Thyroid gland (tissue), 4 donors: ENCODE data around the gene CSNK2A1. TPM values are rescaled to one million over a fixed set of nuclear protein-coding genes. Genes with fewer than 3 reads are reported as not detected.
A peak's percentile ranks its signal among the peaks of the same experiment; 100 is the strongest.

Experiments
- DNase-seq, 2 donors: peaks; one replicate each; pipeline ENCODE4 v3.0.0-alpha.2; 2019
- H3K27ac ChIP-seq, 3 donors: fragments of 200-600 bp; sonication (generic); 1 replicate in 2 of 3; 2 replicates in 1 of 3; pipeline ENCODE4 v1.5.1; 2016 to 2019; ENCODE audit warnings: mild to moderate bottlenecking in 1 of 3, moderate library complexity in 1 of 3
- H3K27me3 ChIP-seq: fragments of 200-600 bp; sonication (generic); one replicate; pipeline ENCODE4 v1.5.1; 2019
- H3K36me3 ChIP-seq, 2 donors: fragments of 200-600 bp; sonication (generic); one replicate each; pipeline ENCODE4 v1.5.1; 2016 to 2019
- H3K4me1 ChIP-seq, 2 donors: fragments of 200-600 bp; sonication (generic); one replicate each; pipeline ENCODE4 v1.5.1; 2017 to 2019
- H3K4me3 ChIP-seq, 3 donors: fragments of 200-600 bp; sonication (generic); replicated peaks in 1 of 3; 1 replicate in 2 of 3; 2 replicates in 1 of 3; pipeline ENCODE4 v1.5.1; 2016; ENCODE audit warnings: mild to moderate bottlenecking in 1 of 3
- H3K9me3 ChIP-seq: fragments of 200-600 bp; sonication (generic); one replicate; pipeline ENCODE4 v1.5.1; 2017
- POLR2A ChIP-seq, 2 donors: fragments of 450-650 bp; IDR thresholded peaks; one replicate each; pipeline ENCODE4 v1.6.1; 2017; ENCODE audit warnings: antibody characterized with exemption in 2 of 2, mild to moderate bottlenecking in 2 of 2, moderate library complexity in 1 of 2
- WGBS, 2 donors: methylation state at CpG; one replicate each; pipeline ENCODE4 v1.1.5; 2017; 5-methylcytosine and 5-hydroxymethylcytosine counted together
- intact Hi-C: fragments of 100-400 bp; cut with DNase I; formaldehyde crosslinking; loops from one replicate; pipeline ENCODE4 v1.15.1; 2023
- total RNA-seq, 4 donors: library from RNA; depleted of rRNA; stranded (reverse); fragments of >200 nt; gene quantifications; one replicate each; pipeline ENCODE4 v1.2.3, GENCODE V29; 2016
- TF ChIP-seq, protein P1 (sequence below), 6 experiments: fragments of 200-600 bp in 3 of 6; fragments of 450-650 bp in 3 of 6; sonication (generic) in 3 of 6; IDR thresholded peaks; one replicate each; pipeline ENCODE4 v1.5.1; 2016 to 2019; ENCODE audit warnings: antibody characterized with exemption in 6 of 6, mild to moderate bottlenecking in 2 of 6, inconsistent platforms in 1 of 6, moderate library complexity in 1 of 6

Gene CSNK2A1
- total RNA-seq, 4 donors from 2014 or later = 88.0 to 153 (median 105) TPM

DNA sequence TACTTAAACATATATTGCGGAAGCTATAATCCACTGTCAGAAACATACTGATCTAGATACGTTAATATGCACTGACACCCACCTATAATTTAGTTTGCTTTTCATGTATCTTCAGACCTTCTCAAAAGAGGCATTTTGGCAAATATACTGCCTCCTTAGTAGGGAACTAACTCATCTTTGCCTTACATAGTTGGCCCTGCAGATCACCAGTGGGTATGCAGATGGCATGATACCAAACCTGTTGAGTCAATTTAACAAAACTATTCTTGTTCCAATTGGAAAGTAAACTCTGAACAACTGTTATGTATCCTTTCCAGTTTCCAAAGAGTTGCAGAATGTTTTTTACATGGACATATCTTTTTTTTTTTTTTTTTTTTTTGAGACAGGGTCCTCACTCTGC, 45.6 kb downstream of the CSNK2A1 start:
- Histone ChIP-seq H3K36me3 (peaks cover 30 to 34% of the 10 kb centered on the region in 2 donors), H3K9me3 (no peaks in the 10 kb centered on the region), H3K27me3 (no peaks in the 10 kb centered on the region), H3K4me1 (no peaks in the 10 kb centered on the region), H3K4me3 (no peak overlapping the region), H3K27ac (no peak overlapping the region)
- WGBS, 2 donors = 99 to 100% methylated on average over 2 of the region's 2 CpGs
- DNase-seq = no peak
- intact Hi-C loops = no loop called here
- TF ChIP-seq, protein P1, sequence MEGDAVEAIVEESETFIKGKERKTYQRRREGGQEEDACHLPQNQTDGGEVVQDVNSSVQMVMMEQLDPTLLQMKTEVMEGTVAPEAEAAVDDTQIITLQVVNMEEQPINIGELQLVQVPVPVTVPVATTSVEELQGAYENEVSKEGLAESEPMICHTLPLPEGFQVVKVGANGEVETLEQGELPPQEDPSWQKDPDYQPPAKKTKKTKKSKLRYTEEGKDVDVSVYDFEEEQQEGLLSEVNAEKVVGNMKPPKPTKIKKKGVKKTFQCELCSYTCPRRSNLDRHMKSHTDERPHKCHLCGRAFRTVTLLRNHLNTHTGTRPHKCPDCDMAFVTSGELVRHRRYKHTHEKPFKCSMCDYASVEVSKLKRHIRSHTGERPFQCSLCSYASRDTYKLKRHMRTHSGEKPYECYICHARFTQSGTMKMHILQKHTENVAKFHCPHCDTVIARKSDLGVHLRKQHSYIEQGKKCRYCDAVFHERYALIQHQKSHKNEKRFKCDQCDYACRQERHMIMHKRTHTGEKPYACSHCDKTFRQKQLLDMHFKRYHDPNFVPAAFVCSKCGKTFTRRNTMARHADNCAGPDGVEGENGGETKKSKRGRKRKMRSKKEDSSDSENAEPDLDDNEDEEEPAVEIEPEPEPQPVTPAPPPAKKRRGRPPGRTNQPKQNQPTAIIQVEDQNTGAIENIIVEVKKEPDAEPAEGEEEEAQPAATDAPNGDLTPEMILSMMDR (IDR thresholded peaks at IDR 0.05) = no peak
- TF ChIP-seq POLR2A (IDR thresholded peaks at IDR 0.05) = no peak

DNA sequence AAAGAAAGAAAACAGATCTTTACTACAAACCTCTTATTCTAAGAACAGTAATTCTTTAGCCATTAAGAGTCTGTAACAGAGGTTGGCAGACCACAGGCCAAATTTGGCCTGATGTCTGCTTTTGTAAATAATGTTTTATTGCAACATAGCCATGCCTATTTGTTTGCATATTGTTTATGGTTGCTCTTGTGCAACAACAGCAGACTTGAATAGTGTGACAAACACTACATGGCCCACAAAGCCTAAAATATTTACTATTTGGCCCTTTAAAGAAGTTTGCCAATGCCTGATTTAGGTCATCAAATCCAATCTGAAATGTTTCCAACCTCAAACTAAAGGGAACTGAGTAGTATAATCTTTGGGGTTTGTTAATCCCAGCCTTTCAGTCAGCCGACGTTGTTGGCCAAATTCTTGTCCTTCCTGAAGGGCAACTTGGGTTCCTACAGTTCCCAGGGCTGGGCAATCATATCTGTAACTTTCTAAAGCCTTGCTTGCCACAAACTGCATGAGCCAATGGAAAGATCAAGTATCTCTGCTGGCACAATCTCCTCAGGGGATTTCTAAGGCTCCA, 47.4 kb downstream of the CSNK2A1 start:
- TF ChIP-seq, protein P1 (IDR thresholded peaks at IDR 0.05) = no peak
- Histone ChIP-seq H3K27ac (no peak overlapping the region), H3K4me1 (no peaks in the 10 kb centered on the region), H3K4me3 (no peak overlapping the region), H3K27me3 (no peaks in the 10 kb centered on the region), H3K36me3 (peaks cover 38 to 47% of the 10 kb centered on the region in 2 donors), H3K9me3 (no peaks in the 10 kb centered on the region)
- intact Hi-C loops = no loop called here
- WGBS, 2 donors = 39 to 70% methylated on average over 2 of the region's 2 CpGs
- DNase-seq = no peak

GRCh38 chr20:492159-492558, 51.4 kb downstream of the CSNK2A1 start:
- Histone ChIP-seq H3K4me1 (no peaks in the 10 kb centered on the region), H3K27me3 (no peaks in the 10 kb centered on the region), H3K27ac (no peak overlapping the region), H3K9me3 (no peaks in the 10 kb centered on the region), H3K4me3 (no peak overlapping the region), H3K36me3 (peaks cover 49 to 53% of the 10 kb centered on the region in 2 donors)
- 91 to 93% methylated on average over 5 of the region's 5 CpGs for WGBS, 2 donors
- TF ChIP-seq, protein P1 (IDR thresholded peaks at IDR 0.05) = no peak
- TF ChIP-seq POLR2A (IDR thresholded peaks at IDR 0.05) = no peak
- DNase-seq = no peak
- intact Hi-C loops = no loop called here

GRCh38 chr20:487655-488054, 55.9 kb downstream of the CSNK2A1 start:
- 91 to 94% methylated on average over 4 of the region's 4 CpGs for WGBS, 2 donors
- TF ChIP-seq, protein P1 (IDR thresholded peaks at IDR 0.05) = no peak
- TF ChIP-seq POLR2A (IDR thresholded peaks at IDR 0.05) = no peak
- H3K36me3 ChIP-seq = peaks cover 61 to 65% of the 10 kb centered on the region in 2 donors

DNA sequence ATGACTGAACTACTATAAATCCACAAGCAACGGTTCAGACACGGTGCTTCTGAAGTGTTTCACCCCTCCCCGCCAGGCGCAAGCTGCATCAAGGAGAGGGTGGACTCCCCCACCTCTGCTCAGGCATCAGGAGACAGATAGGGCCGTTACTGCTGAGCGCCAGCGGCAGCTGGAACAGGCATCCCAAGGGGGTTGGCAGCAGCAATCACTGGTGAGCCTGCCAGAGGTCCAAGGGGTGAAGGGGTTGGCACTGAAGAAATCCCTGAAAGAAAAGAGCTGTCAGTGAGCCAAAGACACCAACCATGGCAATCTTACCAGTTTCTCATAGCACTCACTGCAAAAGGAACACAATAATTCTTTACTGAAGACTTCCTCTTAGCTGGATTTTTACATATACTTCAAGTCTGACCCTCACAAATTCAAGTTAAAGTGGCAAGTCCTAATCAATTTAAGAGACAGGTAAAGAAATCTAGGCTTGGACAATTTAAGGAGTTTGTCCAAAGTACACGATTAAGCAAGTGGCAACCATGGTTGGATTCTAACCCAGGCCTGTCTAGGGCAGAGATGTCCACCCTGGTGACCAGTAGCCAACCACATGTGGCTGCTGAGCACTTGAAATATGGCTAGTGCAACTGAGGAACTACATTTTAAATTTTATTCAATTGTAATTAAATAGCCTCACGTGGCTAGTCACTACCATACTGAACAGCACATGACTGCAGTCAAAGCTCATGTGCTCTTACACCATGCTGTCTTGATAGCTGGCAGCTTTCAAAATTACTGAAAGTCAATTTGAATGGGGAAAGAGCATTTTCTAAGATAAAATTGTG, 59.6 kb downstream of the CSNK2A1 start:
- H3K36me3 ChIP-seq = peaks cover 52 to 53% of the 10 kb centered on the region in 2 donors
- peak overlapping the region in 1 of 3 donors; percentile 7 for H3K27ac ChIP-seq
- no peaks in the 10 kb centered on the region for H3K9me3 ChIP-seq
- peaks cover 3 to 4% of the 10 kb centered on the region in 2 donors for H3K4me1 ChIP-seq
- no peak overlapping the region for H3K4me3 ChIP-seq
- WGBS, 2 donors = 50 to 59% methylated on average over 9 of the region's 9 CpGs
- DNase-seq = peak; percentile 63 to 69
- TF ChIP-seq POLR2A (IDR thresholded peaks at IDR 0.05) = no peak
- TF ChIP-seq, protein P1 (IDR thresholded peaks at IDR 0.05) = no peak
- H3K27me3 ChIP-seq = no peaks in the 10 kb centered on the region
- intact Hi-C loops = loop anchor here (10.0 kb wide), 1 partner anchor 61 kb away; the partner anchor contains the start of gene CSNK2A1

More at GRCh38 chr20:487655-488054, 55.9 kb downstream of the CSNK2A1 start:
- Histone ChIP-seq H3K27ac (no peak overlapping the region), H3K9me3 (no peaks in the 10 kb centered on the region), H3K4me1 (peaks cover 3 to 4% of the 10 kb centered on the region in 2 donors), H3K4me3 (no peak overlapping the region), H3K27me3 (no peaks in the 10 kb centered on the region)
- DNase-seq = no peak
- intact Hi-C loops = loop anchor here (10.0 kb wide), 1 partner anchor 57 kb away; the partner anchor contains the start of gene CSNK2A1
